GM18505 (cell line): ENCODE measurements around the gene ZNF594.

Source experiments
- ATAC-seq: cut with Tn5 transposase; IDR thresholded peaks from one replicate; pipeline ENCODE4 v1.9.1; 2021; ENCODE audit not compliant: unreplicated experiment
- POLR2A ChIP-seq: IDR thresholded peaks from 4 replicates; pipeline ENCODE4 v1.6.1; 2011; ENCODE audit warnings: borderline replicate concordance; ENCODE audit not compliant: insufficient read depth, insufficient read length; ENCODE audit errors: extremely low read depth

The ZNF594 gene

DNA sequence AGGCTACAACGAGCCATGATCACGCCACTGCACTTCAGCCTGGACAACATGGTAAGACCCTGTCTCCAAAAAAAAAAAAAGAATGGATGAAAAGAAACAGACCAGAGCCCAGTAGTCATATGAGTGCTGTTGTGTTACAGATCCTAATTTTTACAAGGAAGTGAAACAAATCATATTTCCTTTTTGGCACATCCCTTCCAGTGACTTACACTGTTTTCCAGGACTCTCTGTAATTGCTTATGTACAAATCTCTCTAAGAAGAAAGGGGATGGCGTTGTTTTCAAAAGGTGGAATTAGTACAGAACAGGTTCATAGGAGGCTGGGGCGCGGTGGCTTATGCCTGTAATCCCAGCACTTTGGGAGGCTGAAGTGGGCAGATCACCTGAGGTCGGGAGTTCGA is 19.8 kb upstream of the ZNF594 start:
- ATAC-seq = no peak
- TF ChIP-seq POLR2A = no peak

DNA sequence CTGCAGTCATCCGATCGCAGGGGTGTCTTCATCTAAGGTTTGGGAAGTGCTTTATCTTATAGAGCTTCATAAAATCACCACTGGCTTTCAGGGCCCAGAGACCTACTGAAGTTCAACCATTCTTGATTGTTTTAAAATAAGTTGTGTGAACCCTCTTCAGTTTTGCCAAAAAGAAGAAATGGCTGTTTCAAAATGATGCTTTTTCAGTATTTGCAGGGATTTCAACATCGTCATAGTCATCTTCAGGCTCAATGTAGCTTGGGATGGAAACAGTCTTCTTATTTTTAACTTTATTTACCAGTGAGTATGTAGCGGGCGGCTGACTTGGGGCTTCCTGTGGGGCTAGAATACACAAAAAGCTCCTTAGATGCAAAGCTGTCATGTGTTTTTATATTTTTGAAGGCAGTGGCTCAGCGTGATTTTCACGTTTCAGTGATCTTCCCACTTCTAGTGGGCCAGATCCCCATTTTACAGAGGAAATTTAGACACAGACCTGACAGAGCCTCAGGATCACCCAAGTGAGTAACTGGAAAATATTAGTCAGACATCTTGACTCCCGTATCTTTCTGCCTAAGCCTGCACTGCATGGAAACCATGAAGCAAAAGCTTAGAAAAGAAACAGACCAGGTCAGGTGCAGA is 19.1 kb upstream of the ZNF594 start:
- TF ChIP-seq POLR2A = no peak
- no peak for ATAC-seq

DNA sequence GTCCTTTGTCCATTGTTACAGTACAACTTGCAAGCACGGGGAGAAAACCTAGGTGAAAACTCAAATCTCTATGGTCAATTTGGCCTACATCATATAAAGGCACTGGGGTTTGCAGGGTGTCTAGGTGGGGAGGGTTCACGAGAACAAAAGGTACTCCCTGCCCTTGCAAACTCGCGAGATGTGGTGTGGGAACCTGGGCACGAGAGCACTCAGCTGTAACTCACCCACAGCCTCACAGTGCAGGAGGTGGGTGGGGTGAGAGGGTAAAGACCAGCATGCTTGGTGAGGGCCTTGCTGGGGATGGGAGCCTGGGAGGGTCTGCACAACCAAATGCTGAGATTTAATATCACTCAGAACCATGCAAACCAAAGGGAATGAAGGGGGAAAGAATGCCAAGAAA is 18.4 kb upstream of the ZNF594 start:
- no peak for TF ChIP-seq POLR2A
- ATAC-seq = no peak

DNA sequence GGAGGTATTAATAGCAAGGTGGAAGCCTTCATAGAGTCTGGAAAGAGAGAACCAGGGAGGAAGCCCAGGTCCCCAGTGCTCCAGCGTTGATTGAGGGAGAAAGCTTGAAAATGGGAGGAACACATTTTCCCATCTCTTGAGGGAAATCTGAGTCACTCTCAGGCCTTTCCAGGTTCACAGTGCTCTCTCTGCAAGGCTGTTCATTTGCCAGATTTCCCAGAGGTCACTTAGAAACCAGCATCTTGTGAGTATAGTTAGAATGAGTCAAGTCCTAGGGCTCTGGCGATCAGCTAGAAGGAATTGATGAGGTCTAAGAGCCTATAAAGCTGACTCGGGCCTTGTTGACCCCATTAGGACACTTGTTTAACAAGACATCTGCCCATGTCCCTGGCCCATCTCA is 17.7 kb upstream of the ZNF594 start:
- no peak for ATAC-seq
- peak; percentile 9 for TF ChIP-seq POLR2A

DNA sequence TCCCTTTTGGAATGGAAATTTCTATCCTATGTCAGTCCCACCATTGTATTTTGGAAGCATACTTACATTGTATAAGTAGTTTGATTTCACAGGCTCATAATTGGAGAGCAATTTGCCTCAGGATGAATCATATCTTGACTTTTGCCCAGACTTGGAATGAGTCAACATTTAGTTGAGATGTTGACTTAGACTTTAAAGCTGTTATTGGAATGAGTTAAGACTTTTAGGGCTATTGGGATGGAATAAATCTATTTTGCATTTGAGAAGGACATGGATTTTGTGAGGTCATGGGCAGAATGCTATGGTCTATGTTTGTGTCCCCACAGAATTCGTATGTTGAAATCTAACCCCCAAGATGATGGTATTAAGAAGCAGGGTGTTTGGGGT is 12.2 kb upstream of the ZNF594 start:
- ATAC-seq = no peak
- TF ChIP-seq POLR2A = no peak

DNA sequence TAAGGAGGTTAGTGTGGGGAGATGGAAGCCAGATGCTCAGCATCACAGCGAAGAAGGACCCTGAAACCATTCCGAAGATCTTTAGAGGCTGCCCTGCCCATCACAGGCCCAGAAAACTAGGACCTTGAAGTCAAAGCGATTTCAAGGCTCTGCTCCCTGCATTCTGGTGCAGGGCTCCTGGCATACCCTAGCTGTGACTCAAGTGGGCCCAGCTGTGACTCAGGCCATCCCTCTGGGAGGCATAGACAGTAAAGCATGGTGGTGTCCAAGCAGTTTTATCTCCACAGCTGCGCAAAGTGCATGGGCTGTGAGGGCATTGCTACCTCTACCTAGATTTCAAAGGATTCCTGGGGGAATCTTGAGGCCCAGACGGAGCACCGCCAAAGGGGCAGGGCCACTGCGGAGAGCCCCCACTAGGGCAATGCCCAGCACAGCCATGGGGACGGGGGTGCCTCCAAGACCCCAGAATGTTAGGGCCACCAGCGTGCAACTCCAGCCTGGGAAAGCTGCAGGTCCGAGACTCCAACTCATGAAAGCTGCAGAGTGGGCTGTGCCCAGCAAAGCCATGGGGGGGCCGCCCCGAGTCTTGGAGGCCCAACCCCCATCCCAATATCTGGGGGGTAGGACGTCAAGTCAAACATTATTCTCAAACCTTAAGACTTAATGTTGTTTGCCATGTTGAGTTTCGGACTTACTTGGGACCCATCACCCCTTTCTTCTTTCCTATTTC is 11.7 kb upstream of the ZNF594 start:
- no peak for ATAC-seq
- no peak for TF ChIP-seq POLR2A

DNA sequence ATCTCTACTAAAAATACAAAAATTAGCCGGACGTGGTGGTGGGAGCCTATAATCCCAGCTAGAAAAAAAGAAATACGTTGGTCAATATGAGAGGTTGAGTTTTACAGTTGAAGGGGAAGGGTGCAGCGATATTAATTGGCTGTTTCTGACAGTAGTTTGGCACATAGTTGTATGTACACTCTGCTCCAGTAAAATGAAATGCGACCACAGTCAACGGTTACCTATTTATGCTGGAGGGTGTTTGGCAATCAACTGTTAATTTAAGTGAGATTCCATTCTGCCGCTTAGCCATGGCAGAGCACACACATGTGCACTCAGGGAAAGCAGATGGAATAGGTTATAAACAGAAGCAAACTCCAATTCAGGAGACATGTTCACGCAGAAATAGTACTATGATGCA is 9.3 kb upstream of the ZNF594 start:
- no peak for ATAC-seq

DNA sequence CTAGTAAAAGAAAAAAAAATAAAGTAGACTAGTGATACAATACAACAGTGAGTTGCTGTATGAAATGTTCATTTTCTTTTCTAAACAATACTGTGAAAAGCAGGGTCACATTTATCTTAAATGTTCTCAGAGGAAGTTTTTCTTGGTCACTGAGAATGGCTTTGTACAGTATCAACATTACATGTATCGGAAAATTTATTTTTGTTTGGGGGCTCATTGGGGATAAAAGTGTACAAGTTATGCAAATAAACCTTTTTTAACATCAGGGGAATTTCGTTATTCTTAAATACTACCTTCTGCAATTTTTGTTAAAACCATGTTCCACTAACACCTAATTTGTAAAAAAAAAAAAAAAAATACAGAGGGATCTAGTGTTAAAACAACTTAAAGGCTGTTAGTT is 8.7 kb upstream of the ZNF594 start:
- no peak for TF ChIP-seq POLR2A
- no peak for ATAC-seq

More for the DNA sequence above, 9.3 kb upstream of the ZNF594 start:
- TF ChIP-seq POLR2A = no peak

DNA sequence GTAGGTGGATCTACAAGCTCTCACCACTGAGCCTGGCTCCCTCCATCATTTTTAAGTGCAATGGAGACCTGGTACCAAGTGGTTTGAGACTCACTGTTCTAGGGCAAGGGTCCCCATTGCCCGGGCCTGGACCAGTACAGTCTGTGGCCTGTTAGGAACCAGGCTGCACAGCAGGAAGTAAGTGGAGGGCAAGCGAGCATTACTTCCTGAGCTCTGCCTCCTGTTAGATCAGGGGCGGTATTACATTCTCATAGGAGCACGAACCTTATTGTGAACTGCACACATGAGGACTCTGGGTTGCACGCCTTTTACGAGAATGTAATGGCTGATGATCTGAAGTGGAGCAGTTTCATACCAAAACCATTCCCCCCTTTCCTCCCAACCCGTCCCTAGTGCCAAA is 6.8 kb upstream of the ZNF594 start:
- ATAC-seq = no peak
- no peak for TF ChIP-seq POLR2A

DNA sequence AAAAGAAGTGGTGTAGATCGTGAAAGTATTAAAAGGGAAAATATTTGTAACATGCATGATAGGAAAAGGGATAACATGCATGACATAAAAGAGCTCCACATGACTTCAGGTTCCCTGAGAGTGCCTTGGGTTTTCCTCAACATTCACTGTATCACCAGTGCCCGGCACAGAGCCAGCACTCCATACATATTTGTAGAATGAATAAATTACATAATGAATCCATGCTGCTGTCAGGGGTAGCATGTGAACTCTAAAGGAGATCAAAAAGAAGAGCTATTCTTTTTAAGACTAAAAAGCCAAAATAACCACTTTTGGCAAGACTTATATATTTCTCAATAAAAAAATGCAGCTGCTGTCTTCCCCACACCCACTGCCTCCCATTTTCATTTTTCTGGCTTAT is 2.7 kb upstream of the ZNF594 start:
- no peak for TF ChIP-seq POLR2A
- ATAC-seq = no peak

DNA sequence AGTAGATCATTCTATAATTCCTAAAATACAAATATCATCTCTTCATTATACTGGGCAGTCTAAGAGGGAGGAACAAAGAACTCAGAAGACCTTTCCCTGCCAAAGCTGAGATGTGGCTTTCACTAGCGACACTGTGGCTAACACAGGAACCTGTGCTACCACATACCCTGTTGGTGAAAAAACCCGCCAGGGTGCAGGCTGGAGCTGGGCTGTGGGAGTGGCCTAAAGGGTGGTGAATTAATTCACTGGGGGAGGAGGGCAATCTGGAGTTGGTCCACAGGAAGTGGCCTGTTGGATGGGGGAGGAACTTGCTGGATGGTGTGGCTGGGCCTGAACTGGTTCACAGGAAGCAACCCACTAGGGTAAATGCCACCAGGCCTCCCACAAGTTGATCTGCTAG is 7.4 kb downstream of the ZNF594 start:
- no peak for ATAC-seq
- no peak for TF ChIP-seq POLR2A

DNA sequence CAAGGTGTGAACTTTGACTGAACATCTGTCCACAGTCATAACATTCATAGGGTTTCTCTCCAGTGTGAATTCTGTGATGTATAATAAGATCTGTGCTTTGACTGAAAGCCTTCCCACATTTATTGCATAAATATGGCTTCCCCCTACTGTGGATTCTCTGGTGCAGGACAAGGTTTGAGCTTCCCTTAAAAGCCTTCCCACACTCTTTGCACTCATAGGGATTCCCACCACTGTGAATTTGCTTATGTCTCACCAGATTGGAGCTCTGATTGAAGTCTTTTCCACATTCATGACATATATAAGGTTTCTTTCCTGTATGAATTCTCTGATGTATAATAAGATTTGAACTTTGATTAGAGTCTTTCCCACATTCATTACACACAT is 8.3 kb downstream of the ZNF594 start:
- ATAC-seq = no peak
- TF ChIP-seq POLR2A = no peak

DNA sequence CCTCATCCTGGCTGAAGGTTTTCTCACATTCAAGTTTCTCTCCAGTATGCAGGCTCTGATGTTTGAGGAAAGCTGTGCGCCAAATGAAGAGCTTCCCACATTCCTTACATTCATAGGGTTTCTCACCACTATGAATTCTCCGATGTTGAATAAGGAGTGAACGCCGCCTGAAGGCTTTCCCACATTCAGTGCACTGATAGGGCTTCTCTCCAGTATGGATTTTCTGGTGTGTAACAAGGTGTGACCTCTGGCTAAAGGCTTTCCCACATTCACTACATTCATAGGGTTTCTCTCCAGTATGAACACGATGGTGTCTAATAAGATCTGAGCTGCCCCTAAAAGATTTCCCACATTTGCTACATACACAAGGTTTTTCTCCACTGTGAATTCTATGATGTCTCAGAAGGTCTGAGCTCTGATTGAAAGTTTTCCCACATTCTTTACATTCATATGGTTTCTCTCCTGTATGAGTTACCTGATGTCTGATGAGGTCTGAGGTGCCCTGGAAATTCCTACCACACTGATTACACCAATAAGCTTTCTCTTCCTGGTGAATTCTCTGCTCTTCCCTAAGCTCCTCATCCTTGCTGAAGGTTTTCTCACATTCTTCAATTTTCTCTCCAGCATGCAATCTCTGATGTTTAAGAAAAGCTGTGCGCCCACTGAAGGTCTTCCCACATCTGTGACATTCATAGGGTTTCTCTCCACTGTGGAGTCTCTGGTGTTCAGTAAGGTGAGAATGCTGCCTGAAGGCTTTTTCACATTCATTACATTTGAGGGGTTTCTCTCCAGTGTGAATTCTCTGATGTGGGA is 8.9 kb downstream of the ZNF594 start:
- TF ChIP-seq POLR2A = no peak
- ATAC-seq = no peak
